HCT116 (cell line): Measurements from ENCODE around the gene EPS8.

Experiments used
- POLR2A ChIP-seq: IDR thresholded peaks from 2 replicates; pipeline ENCODE4 v1.7.0; 2011; ENCODE audit warnings: borderline replicate concordance; ENCODE audit not compliant: insufficient read depth, insufficient read length; ENCODE audit errors: extremely low read depth
- TF ChIP-seq, protein P1 (sequence below), 3 experiments: fragments of 200-600 bp in 1 of 3; sonication (generic) in 1 of 3; IDR thresholded peaks in 2 of 3; conservative IDR thresholded peaks in 1 of 3; 2 replicates each; pipeline ENCODE4 v1.5.1; 2012 to 2017; ENCODE audit warnings: low read depth in 2 of 3, low read length in 2 of 3, antibody characterized with exemption in 1 of 3, borderline replicate concordance in 1 of 3, control low read depth in 1 of 3, mild to moderate bottlenecking in 1 of 3, mixed read lengths in 1 of 3, mixed run types in 1 of 3, moderate library complexity in 1 of 3; ENCODE audit not compliant: insufficient read depth in 1 of 3

GRCh38 chr12:15581006-15581405, 208.2 kb downstream of the EPS8 start:
- TF ChIP-seq, protein P1, sequence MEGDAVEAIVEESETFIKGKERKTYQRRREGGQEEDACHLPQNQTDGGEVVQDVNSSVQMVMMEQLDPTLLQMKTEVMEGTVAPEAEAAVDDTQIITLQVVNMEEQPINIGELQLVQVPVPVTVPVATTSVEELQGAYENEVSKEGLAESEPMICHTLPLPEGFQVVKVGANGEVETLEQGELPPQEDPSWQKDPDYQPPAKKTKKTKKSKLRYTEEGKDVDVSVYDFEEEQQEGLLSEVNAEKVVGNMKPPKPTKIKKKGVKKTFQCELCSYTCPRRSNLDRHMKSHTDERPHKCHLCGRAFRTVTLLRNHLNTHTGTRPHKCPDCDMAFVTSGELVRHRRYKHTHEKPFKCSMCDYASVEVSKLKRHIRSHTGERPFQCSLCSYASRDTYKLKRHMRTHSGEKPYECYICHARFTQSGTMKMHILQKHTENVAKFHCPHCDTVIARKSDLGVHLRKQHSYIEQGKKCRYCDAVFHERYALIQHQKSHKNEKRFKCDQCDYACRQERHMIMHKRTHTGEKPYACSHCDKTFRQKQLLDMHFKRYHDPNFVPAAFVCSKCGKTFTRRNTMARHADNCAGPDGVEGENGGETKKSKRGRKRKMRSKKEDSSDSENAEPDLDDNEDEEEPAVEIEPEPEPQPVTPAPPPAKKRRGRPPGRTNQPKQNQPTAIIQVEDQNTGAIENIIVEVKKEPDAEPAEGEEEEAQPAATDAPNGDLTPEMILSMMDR (IDR thresholded peaks at IDR 0.05 in 2 of 3, conservative IDR thresholded peaks at IDR 0.05 in 1 of 3; ENCODE audit: borderline replicate concordance in 1 of 3, insufficient read depth in 1 of 3, low read depth in 2 of 3, low read length in 2 of 3) = no peak
- no peak for TF ChIP-seq POLR2A
